Smooth muscle cell (in vitro differentiated cells): ENCODE measurements around the gene SPTBN1. TPM values are rescaled to one million over a fixed set of nuclear protein-coding genes. Genes with fewer than 3 reads are reported as not detected.

Experiments
- DNase-seq: peaks from one replicate; lab custom pipeline; 2025; ENCODE audit not compliant: unreplicated experiment; lab: John Stamatoyannopoulos, UW
- H2AFZ ChIP-seq: fragments of 200-600 bp; sonication (generic); 2 replicates; pipeline ENCODE4 v1.6.0; 2016; ENCODE audit warnings: antibody characterized with exemption, low read depth, mild to moderate bottlenecking
- H3F3A ChIP-seq: fragments of 200-600 bp; sonication (generic); 2 replicates; pipeline ENCODE4 v1.6.0; 2017; ENCODE audit warnings: antibody characterized with exemption, low read depth
- H3K27ac ChIP-seq: fragments of 200-600 bp; sonication (generic); 2 replicates; pipeline ENCODE4 v1.5.1; 2016; ENCODE audit warnings: low read depth, mild to moderate bottlenecking
- H3K27me3 ChIP-seq: fragments of 200-600 bp; sonication (generic); 2 replicates; pipeline ENCODE4 v1.6.1; 2016; ENCODE audit warnings: low read depth, mild to moderate bottlenecking
- H3K36me3 ChIP-seq: fragments of 200-600 bp; sonication (generic); 2 replicates; pipeline ENCODE4 v1.5.1; 2016; ENCODE audit warnings: low read depth
- H3K4me1 ChIP-seq: fragments of 200-600 bp; sonication (generic); 2 replicates; pipeline ENCODE4 v1.5.1; 2016; ENCODE audit warnings: low read depth
- H3K4me2 ChIP-seq: fragments of 200-600 bp; sonication (generic); 2 replicates; pipeline ENCODE4 v1.6.0; 2016; ENCODE audit warnings: mild to moderate bottlenecking
- H3K4me3 ChIP-seq: fragments of 200-600 bp; sonication (generic); 2 replicates; pipeline ENCODE4 v1.5.1; 2016; ENCODE audit warnings: mild to moderate bottlenecking
- H3K79me2 ChIP-seq: fragments of 200-600 bp; sonication (generic); 2 replicates; pipeline ENCODE4 v1.6.0; 2016; ENCODE audit warnings: low read depth, mild to moderate bottlenecking
- H3K9ac ChIP-seq: fragments of 200-600 bp; sonication (generic); 2 replicates; pipeline ENCODE4 v1.6.0; 2016; ENCODE audit warnings: low read depth
- H3K9me3 ChIP-seq: fragments of 200-600 bp; sonication (generic); replicated peaks from 2 replicates; pipeline ENCODE4 v1.5.1; 2016; ENCODE audit warnings: low read depth
- H4K20me1 ChIP-seq: fragments of 200-600 bp; sonication (generic); 2 replicates; pipeline ENCODE4 v1.6.0; 2016; ENCODE audit warnings: low read depth
- WGBS: methylation state at CpG from one replicate; pipeline ENCODE4 v1.1.7; 2016; ENCODE audit warnings: low lambda C conversion rate; 5-methylcytosine and 5-hydroxymethylcytosine counted together
- polyA plus RNA-seq: library from polyadenylated mRNA; unstranded; fragments of >200 nt; fragmentation: Nextera tagmentation; extraction: Ambion mirVana; gene quantifications from 2 replicates; pipeline ENCODE4 v1.2.1, GENCODE V29; 2016
- total RNA-seq: library from RNA; depleted of rRNA; stranded (reverse); fragments of >200 nt; gene quantifications from 2 replicates; pipeline ENCODE4 v1.2.3, GENCODE V29; 2014
- TF ChIP-seq, protein P1 (sequence below): fragments of 200-600 bp; sonication (generic); IDR thresholded peaks from 2 replicates; pipeline ENCODE4 v1.5.1; 2017; ENCODE audit warnings: borderline replicate concordance, mild to moderate bottlenecking, antibody characterized with exemption; ENCODE audit not compliant: insufficient read depth, poor library complexity, severe bottlenecking

The SPTBN1 gene
- total and polyA plus RNA-seq, 2 experiments from 2014 or later = 78.7 to 186 TPM

DNA sequence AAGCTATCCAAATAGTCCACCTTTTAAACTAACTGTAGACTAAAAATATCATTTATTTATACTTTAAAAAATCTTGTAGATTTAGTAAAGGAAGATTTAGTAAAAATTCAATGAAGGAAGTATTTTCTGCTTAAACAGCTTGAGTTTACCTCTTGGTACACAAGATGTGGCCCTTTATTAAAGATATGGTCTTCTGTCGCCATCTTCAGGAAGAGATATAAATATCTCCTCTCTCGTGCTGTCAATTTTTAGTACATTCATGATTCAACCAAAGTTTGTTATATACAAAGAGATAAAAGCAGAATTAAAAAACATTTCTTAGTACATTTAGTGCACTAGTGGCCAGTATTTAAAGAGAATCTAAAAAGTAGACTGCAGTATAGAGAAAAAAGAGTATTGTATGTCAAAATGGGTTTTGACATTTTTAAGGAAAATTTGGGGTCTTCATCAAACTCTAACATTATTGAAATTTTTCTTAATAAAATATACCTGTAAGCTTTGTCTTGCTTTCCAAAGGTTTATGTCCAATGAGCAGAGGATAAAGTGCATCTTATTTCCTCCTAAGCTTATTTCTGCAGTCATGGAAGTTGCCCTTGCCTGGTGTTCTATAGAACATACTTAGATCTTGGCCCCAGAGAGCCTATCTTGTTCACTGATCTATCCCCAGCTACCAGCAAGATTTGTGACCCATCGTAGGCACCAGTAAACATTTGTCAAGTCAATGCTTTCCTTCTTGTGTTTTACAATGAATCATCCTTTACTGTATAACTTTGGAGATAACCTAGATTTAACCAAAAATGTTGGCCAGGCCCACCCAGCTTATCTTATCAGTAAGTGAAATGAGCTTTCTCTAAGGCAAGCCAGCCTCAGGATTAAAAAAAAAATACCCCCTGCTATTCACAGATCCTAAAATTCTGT is 248.8 kb downstream of the SPTBN1 start:
- Histone ChIP-seq H3K9me3 (no peaks in the 10 kb centered on the region), H3K9ac (no peak overlapping the region), H3K27me3 (no peaks in the 10 kb centered on the region), H3K79me2 (no peaks in the 10 kb centered on the region), H4K20me1 (no peaks in the 10 kb centered on the region), H2AFZ (no peak overlapping the region), H3K4me1 (no peaks in the 10 kb centered on the region), H3K4me2 (peak overlapping the region; percentile 2), H3K4me3 (no peak overlapping the region), H3K36me3 (no peaks in the 10 kb centered on the region), H3F3A (peaks cover 8% of the 10 kb centered on the region), H3K27ac (no peak overlapping the region)
- TF ChIP-seq, protein P1, sequence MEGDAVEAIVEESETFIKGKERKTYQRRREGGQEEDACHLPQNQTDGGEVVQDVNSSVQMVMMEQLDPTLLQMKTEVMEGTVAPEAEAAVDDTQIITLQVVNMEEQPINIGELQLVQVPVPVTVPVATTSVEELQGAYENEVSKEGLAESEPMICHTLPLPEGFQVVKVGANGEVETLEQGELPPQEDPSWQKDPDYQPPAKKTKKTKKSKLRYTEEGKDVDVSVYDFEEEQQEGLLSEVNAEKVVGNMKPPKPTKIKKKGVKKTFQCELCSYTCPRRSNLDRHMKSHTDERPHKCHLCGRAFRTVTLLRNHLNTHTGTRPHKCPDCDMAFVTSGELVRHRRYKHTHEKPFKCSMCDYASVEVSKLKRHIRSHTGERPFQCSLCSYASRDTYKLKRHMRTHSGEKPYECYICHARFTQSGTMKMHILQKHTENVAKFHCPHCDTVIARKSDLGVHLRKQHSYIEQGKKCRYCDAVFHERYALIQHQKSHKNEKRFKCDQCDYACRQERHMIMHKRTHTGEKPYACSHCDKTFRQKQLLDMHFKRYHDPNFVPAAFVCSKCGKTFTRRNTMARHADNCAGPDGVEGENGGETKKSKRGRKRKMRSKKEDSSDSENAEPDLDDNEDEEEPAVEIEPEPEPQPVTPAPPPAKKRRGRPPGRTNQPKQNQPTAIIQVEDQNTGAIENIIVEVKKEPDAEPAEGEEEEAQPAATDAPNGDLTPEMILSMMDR = peak; percentile 63
- 8% methylated on average over 3 of the region's 3 CpGs for WGBS
- DNase-seq = no peak

- H3K4me1 ChIP-seq = no peaks in the 10 kb centered on the region
- no peak overlapping the region for H3K27ac ChIP-seq
- no peak overlapping the region for H3K4me3 ChIP-seq
- no peak for DNase-seq
- no peaks in the 10 kb centered on the region for H3K79me2 ChIP-seq
- no peaks in the 10 kb centered on the region for H4K20me1 ChIP-seq
- no peak overlapping the region for H2AFZ ChIP-seq
- H3K9me3 ChIP-seq = no peaks in the 10 kb centered on the region
- H3K9ac ChIP-seq = no peak overlapping the region
- 92% methylated on average over 1 of the region's 1 CpG for WGBS
- H3F3A ChIP-seq = peaks cover 8% of the 10 kb centered on the region
- H3K4me2 ChIP-seq = no peak overlapping the region
- H3K36me3 ChIP-seq = no peaks in the 10 kb centered on the region
- H3K27me3 ChIP-seq = no peaks in the 10 kb centered on the region
- TF ChIP-seq, protein P1 = no peak
Measured at GRCh38 chr2:54706622-54707021, 250.5 kb downstream of the SPTBN1 start.

DNA sequence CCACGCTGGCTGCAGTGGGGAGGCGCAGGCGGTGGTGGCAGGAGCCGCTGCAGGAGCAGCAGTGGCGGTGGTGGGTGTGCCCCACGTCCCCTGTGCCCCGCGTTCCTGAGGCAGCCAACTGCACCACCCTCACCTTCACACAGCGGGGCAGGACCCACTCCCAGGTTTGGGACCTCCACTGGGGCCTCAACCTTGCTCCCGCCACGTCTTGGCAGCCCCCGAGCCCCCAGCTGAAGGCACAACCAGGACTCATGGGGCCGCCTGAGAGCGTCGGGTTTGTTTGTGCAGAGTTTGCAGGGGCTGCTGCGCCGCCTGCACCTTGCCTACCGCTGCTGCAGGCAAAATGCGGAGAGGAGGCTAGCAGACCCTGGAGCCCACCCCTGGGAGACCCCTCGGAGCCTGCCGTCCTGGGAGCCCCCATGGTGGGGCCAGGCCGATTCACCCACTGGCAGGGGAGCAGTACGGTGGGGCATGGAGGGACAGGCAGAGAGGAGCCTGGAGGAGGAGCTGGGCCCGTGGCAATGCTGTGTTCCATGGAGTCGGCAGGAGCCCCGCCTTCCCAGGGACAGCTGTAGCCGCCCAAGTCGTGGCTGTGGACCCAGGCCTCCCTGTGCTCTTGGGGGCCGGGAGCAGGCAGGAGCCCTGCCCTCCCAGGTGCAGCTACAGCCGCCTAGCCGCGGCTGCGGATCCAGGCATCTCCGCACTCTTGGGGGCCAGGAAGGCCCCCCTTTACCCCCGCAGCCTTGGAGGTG is 252.6 kb downstream of the SPTBN1 start:
- Histone ChIP-seq H3K4me2 (peak overlapping the region; percentile 88), H4K20me1 (no peaks in the 10 kb centered on the region), H3K36me3 (no peaks in the 10 kb centered on the region), H3K79me2 (no peaks in the 10 kb centered on the region), H3K9me3 (no peaks in the 10 kb centered on the region), H3F3A (peaks cover 8% of the 10 kb centered on the region), H3K9ac (no peak overlapping the region), H3K27ac (no peak overlapping the region), H3K27me3 (no peaks in the 10 kb centered on the region), H3K4me1 (no peaks in the 10 kb centered on the region), H3K4me3 (peak overlapping the region; percentile 55), H2AFZ (peak overlapping the region; percentile 82)
- DNase-seq = no peak
- WGBS = 42% methylated on average over 35 of the region's 35 CpGs
- TF ChIP-seq, protein P1 = no peak
